Measurements from ENCODE around the gene JUND.
A peak's percentile ranks its signal among the peaks of the same experiment; 100 is the strongest.

The JUND gene

GRCh38 chr19:18322318-18322758, 40.9 kb upstream of the JUND start:
- peak; percentile 27 for TF ChIP-seq CTCF (IDR thresholded peaks at IDR 0.05; ENCODE audit: control insufficient read depth, extremely low read depth, insufficient read depth)
- DNase-seq (ENCODE audit: low read depth): no peak

GRCh38 chr19:18321734-18322102, 40.3 kb upstream of the JUND start:
- DNase-seq (ENCODE audit: low read depth): no peak
- peak overlapping the region; percentile 92 for H3K4me3 ChIP-seq (ENCODE audit: low read depth, low read length)
- no peak for TF ChIP-seq CTCF (IDR thresholded peaks at IDR 0.05; ENCODE audit: control insufficient read depth, extremely low read depth, insufficient read depth)

More at GRCh38 chr19:18322318-18322758, 40.9 kb upstream of the JUND start:
- peak overlapping the region; percentile 92 for H3K4me3 ChIP-seq (ENCODE audit: low read depth, low read length)

GRCh38 chr19:18320865-18321733, 39.7 kb upstream of the JUND start:
- peak overlapping the region; percentile 92 for H3K4me3 ChIP-seq (ENCODE audit: low read depth, low read length)
- no peak for TF ChIP-seq CTCF (IDR thresholded peaks at IDR 0.05; ENCODE audit: control insufficient read depth, extremely low read depth, insufficient read depth)
- no peak for DNase-seq (ENCODE audit: low read depth)

- TF ChIP-seq CTCF (IDR thresholded peaks at IDR 0.05; ENCODE audit: control insufficient read depth, extremely low read depth, insufficient read depth): no peak
Observed at GRCh38 chr19:18319591-18320135, 38.2 kb upstream of the JUND start.

GRCh38 chr19:18317961-18318800, 36.8 kb upstream of the JUND start:
- no peak overlapping the region for H3K4me3 ChIP-seq (ENCODE audit: low read depth, low read length)
- no peak for DNase-seq (ENCODE audit: low read depth)
- no peak for TF ChIP-seq CTCF (IDR thresholded peaks at IDR 0.05; ENCODE audit: control insufficient read depth, extremely low read depth, insufficient read depth)

More at GRCh38 chr19:18319591-18320135, 38.2 kb upstream of the JUND start:
- no peak for DNase-seq (ENCODE audit: low read depth)
- H3K4me3 ChIP-seq (ENCODE audit: low read depth, low read length): no peak overlapping the region

GRCh38 chr19:18313398-18313797, 32.0 kb upstream of the JUND start:
- no peak overlapping the region for H3K4me3 ChIP-seq (ENCODE audit: low read depth, low read length)
- no peak for TF ChIP-seq CTCF (IDR thresholded peaks at IDR 0.05; ENCODE audit: control insufficient read depth, extremely low read depth, insufficient read depth)
- DNase-seq (ENCODE audit: low read depth): no peak

Measured in LNCaP clone FGC (cell line).